Calu3 (cell line): ENCODE results near the gene NOP14. TPM values are rescaled to one million over a fixed set of nuclear protein-coding genes. Genes with fewer than 3 reads are reported as not detected.
A peak's percentile ranks its signal among the peaks of the same experiment; 100 is the strongest.
"Not testable (repeated sequence)": the region's sequence is repeated elsewhere in the genome, so short reads cannot be mapped to it uniquely, and the experiment has no call there.

Source experiments
- BruUV-seq: library from RNA; stranded (reverse); fragments of 400-500 nt; replicated peaks from 2 replicates; lab custom pipeline; 2021; lab: Mats Ljungman, UMichigan
- CTCF ChIA-PET: fragments of 300-600 bp; sonication (Branson Sonifier 250); formaldehyde crosslinking; loops from one replicate; lab custom pipeline; 2022; ENCODE audit warnings: antibody characterized with exemption; lab: Charles Lee
- DNase-seq: peaks from one replicate; pipeline ENCODE4 v3.0.0; 2022
- H3K27ac Mint-ChIP-seq: one replicate; pipeline ENCODE4 v1.8.0; 2022; ENCODE audit warnings: mixed read lengths; ENCODE audit not compliant: unreplicated experiment
- H3K27me3 Mint-ChIP-seq: one replicate; pipeline ENCODE4 v1.8.0; 2022; ENCODE audit warnings: mixed read lengths; ENCODE audit not compliant: unreplicated experiment
- H3K36me3 Mint-ChIP-seq: one replicate; pipeline ENCODE4 v1.8.0; 2022; ENCODE audit warnings: mild to moderate bottlenecking, moderate library complexity, mixed read lengths; ENCODE audit not compliant: insufficient read depth, unreplicated experiment
- H3K4me1 Mint-ChIP-seq: one replicate; pipeline ENCODE4 v1.8.0; 2022; ENCODE audit warnings: mild to moderate bottlenecking, low read depth, mixed read lengths; ENCODE audit not compliant: unreplicated experiment
- H3K4me3 Mint-ChIP-seq: one replicate; pipeline ENCODE4 v1.8.0; 2022; ENCODE audit warnings: mild to moderate bottlenecking, low read depth, moderate library complexity, mixed read lengths; ENCODE audit not compliant: unreplicated experiment
- H3K9me3 Mint-ChIP-seq: one replicate; pipeline ENCODE4 v1.8.0; 2022; ENCODE audit warnings: low read depth, mixed read lengths; ENCODE audit not compliant: unreplicated experiment
- intact Hi-C: fragments of 100-400 bp; cut with micrococcal nuclease; formaldehyde crosslinking; loops from one replicate; pipeline ENCODE4 v1.10.0; 2022; ENCODE audit not compliant: unreplicated experiment
- total RNA-seq: library from RNA; stranded (reverse); gene quantifications from 2 replicates; pipeline ENCODE4 v1.2.3, GENCODE V29; 2022
- TF ChIP-seq, protein P1 (sequence below): fragments of 200-600 bp; IDR thresholded peaks from one replicate; pipeline ENCODE4 v1.8.0; 2022; ENCODE audit warnings: antibody characterized with exemption; ENCODE audit not compliant: unreplicated experiment

Gene NOP14
- total RNA-seq, 1 experiment from 2014 or later, result 29.4 TPM

DNA sequence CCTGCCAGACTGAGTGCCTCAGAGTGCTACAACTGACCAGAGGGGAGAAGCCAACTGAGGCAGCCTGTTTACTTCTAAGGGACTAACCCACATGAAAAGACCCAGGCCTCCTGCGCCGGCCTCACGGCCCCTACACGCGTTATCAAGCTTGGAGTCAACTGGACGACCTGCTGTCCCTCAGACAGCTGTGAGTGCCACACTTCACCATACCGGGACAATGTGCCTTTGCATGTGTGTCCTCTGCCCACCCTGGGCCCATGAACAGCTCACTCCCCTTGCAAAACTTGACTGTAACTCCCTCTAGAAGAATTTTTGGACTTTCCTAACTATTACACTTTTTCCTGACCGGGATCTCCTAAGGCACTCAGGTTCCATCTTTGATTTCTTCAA, 1.8 kb downstream of the NOP14 start:
- Mint-ChIP-seq H3K4me3 (peak overlapping the region; percentile 79), H3K4me1 (no peaks in the 10 kb centered on the region), H3K9me3 (no peaks in the 10 kb centered on the region), H3K27me3 (peaks cover 9% of the 10 kb centered on the region), H3K36me3 (peaks cover 32% of the 10 kb centered on the region), H3K27ac (no peak overlapping the region)
- no peak for DNase-seq
- BruUV-seq, result no TSS peak
- CTCF ChIA-PET, result interaction anchor here (0.6 kb wide), 1 partner anchor 334 kb away, joined by 3 read pairs; no protein-coding TSS in a partner anchor
- intact Hi-C loops, result no loop called here
- TF ChIP-seq, protein P1, sequence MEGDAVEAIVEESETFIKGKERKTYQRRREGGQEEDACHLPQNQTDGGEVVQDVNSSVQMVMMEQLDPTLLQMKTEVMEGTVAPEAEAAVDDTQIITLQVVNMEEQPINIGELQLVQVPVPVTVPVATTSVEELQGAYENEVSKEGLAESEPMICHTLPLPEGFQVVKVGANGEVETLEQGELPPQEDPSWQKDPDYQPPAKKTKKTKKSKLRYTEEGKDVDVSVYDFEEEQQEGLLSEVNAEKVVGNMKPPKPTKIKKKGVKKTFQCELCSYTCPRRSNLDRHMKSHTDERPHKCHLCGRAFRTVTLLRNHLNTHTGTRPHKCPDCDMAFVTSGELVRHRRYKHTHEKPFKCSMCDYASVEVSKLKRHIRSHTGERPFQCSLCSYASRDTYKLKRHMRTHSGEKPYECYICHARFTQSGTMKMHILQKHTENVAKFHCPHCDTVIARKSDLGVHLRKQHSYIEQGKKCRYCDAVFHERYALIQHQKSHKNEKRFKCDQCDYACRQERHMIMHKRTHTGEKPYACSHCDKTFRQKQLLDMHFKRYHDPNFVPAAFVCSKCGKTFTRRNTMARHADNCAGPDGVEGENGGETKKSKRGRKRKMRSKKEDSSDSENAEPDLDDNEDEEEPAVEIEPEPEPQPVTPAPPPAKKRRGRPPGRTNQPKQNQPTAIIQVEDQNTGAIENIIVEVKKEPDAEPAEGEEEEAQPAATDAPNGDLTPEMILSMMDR, result no peak

DNA sequence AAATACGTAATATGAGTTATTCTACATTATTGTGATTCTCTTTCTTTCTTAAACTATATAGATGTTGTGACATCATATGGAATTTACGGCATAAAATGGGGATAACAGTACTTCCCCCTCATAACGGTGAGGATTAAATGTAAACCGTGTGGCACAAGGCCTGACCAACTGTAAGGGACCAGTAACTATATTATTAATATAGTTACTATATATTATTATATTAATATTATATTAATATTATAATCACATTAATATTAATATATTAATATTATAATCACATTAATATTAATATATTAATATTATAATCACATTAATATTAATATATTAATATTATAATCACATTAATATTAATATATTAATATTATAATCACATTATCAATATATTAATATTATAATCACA, 2.8 kb downstream of the NOP14 start:
- BruUV-seq, H3K4me3 Mint-ChIP-seq, H3K27me3 Mint-ChIP-seq: not testable (repeated sequence)

DNA sequence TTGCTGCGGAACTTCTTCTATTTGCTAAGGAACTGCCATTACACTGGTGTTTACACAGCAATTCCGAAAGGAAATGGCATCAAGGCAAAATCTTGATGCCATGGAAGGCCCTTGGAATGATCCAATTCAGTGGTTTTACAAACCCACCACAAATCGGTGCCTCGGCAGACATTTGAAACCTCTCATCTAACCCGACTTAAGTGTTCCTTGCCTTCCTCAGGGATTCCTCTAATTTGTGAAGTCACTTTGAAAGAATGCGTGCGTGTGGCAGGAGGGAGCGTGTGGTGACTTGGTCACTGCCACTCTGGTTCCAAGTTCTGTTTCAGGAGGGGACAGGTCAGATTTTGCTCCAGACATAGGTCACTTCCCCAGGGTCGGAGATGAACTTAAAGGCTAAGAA, 4.8 kb downstream of the NOP14 start:
- Mint-ChIP-seq H3K4me3 (no peak overlapping the region), H3K27me3 (no peaks in the 10 kb centered on the region), H3K4me1 (no peaks in the 10 kb centered on the region), H3K9me3 (no peaks in the 10 kb centered on the region), H3K27ac (no peak overlapping the region), H3K36me3 (peaks cover 30% of the 10 kb centered on the region)
- intact Hi-C loops, result no loop called here
- no peak for DNase-seq
- TF ChIP-seq, protein P1, result no peak
- no TSS peak for BruUV-seq
- CTCF ChIA-PET, result no interaction called here

More for the DNA sequence above, 2.8 kb downstream of the NOP14 start:
- intact Hi-C loops, CTCF ChIA-PET, H3K27ac Mint-ChIP-seq, H3K9me3 Mint-ChIP-seq, DNase-seq, H3K4me1 Mint-ChIP-seq: not testable (repeated sequence)
- H3K36me3 Mint-ChIP-seq, result peaks cover 32% of the 10 kb centered on the region

DNA sequence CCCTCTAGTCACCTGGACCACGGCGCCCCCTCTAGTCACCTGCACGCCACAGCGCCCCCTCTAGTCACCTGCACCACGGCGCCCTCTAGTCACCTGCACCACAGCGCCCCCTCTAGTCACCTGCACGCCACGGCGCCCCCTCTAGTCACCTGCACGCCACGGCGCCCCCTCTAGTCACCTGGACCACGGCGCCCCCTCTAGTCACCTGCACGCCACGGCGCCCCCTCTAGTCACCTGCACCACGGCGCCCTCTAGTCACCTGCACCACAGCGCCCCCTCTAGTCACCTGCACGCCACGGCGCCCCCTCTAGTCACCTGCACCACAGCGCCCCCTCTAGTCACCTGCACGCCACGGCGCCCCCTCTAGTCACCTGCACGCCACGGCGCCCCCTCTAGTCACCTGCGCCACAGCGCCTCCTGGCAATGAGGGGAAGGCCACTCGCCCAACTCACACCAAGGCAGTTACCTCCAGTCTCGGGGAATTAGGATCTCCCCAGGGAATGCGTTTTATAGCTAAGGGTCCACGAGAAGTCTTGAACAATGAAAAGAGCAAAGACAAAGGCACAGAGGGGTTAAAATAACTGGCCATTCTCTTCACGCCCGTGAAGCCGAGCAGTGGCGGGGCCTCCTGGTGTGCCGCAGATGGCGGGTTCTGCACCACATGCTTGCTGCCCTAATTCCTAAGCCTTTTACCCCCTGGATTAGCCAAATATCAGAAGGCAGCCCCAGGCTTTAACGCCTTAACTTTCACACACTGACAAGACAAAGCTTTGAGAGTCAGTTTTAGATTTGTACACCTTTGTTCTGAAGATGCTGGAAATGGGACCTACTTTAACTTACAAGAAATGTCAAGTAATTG, 7.8 kb downstream of the NOP14 start:
- H3K4me3 Mint-ChIP-seq, intact Hi-C loops, H3K4me1 Mint-ChIP-seq, DNase-seq, BruUV-seq, H3K27me3 Mint-ChIP-seq, CTCF ChIA-PET, H3K9me3 Mint-ChIP-seq, H3K27ac Mint-ChIP-seq: not testable (repeated sequence)
- TF ChIP-seq, protein P1, result peak; percentile 10
- peaks cover 18% of the 10 kb centered on the region for H3K36me3 Mint-ChIP-seq
